GM12878 (cell line): ENCODE measurements around the gene TMEM53. TPM values are rescaled to one million over a fixed set of nuclear protein-coding genes. Genes with fewer than 3 reads are reported as not detected.
A peak's percentile ranks its signal among the peaks of the same experiment; 100 is the strongest.

Source experiments
- ATAC-seq: fragments of 200-7000 bp; cut with Tn5 transposase; 3 replicates; pipeline ENCODE4 v1.9.1; 2020; ENCODE audit warnings: mild to moderate bottlenecking, moderate library complexity
- BruUV-seq: library from RNA; stranded (reverse); fragments of 400-500 nt; replicated peaks from 2 replicates; lab custom pipeline; 2021; lab: Mats Ljungman, UMichigan
- CTCF ChIA-PET: fragments of 300-600 bp; sonication (Branson Sonifier 250); formaldehyde crosslinking; extraction: SDS; loops from one replicate; lab custom pipeline; 2021; ENCODE audit warnings: inconsistent platforms; lab: Yijun Ruan, JAX
- POLR2A ChIA-PET: fragments of 350-600 bp; formaldehyde crosslinking; extraction: SDS; loops from one replicate; lab custom pipeline; 2021; ENCODE audit warnings: inconsistent platforms; lab: Charles Lee
- RAD21 ChIA-PET: fragments of 300-600 bp; sonication (Branson Sonifier 250); formaldehyde crosslinking; loops from one replicate; lab custom pipeline; 2023; ENCODE audit warnings: antibody characterized with exemption; ENCODE audit not compliant: unreplicated experiment; lab: Charles Lee
- SMC1A ChIA-PET: fragments of 300-600 bp; sonication (Branson Sonifier 250); formaldehyde crosslinking; loops from one replicate; lab custom pipeline; 2023; ENCODE audit not compliant: unreplicated experiment, uncharacterized antibody; lab: Charles Lee
- DNase-seq: peaks from one replicate; pipeline ENCODE4 v3.0.0-alpha.2; 2011; ENCODE audit warnings: low read depth, low spot score
- FAIRE-seq: peaks from 3 replicates; lab custom pipeline; 2011; peaks lifted over from hg19 to GRCh38; lab: Jason Lieb, UNC
- H2AFZ ChIP-seq: 2 replicates; pipeline ENCODE4 v1.6.0; 2011; ENCODE audit warnings: low read depth, low read length, control low read depth; ENCODE audit not compliant: control insufficient read depth
- H3K27ac ChIP-seq: 2 replicates; pipeline ENCODE4 v1.5.1; 2011; ENCODE audit warnings: control low read depth; ENCODE audit not compliant: control insufficient read depth, insufficient read depth
- H3K27me3 ChIP-seq, 2 experiments: replicated peaks in 1 of 2; 2 replicates each; pipeline versions ENCODE4 v1.6.0 to v1.6.1; 2011; ENCODE audit warnings: low read length in 1 of 2; ENCODE audit not compliant: control insufficient read depth in 2 of 2, insufficient read depth in 2 of 2
- H3K36me3 ChIP-seq, 2 experiments: 2 replicates each; pipeline ENCODE4 v1.5.1; 2011; ENCODE audit warnings: low read length in 1 of 2; ENCODE audit not compliant: control insufficient read depth in 2 of 2, insufficient read depth in 2 of 2
- H3K4me1 ChIP-seq: 2 replicates; pipeline ENCODE4 v1.6.1; 2011; ENCODE audit warnings: mild to moderate bottlenecking, low read length, moderate library complexity, mixed read lengths; ENCODE audit not compliant: control insufficient read depth, insufficient read depth
- H3K4me2 ChIP-seq: 2 replicates; pipeline ENCODE4 v1.6.0; 2011; ENCODE audit warnings: control low read depth; ENCODE audit not compliant: control insufficient read depth, insufficient read depth
- H3K4me3 ChIP-seq: fragments of 200-600 bp; sonication (generic); 2 replicates; pipeline ENCODE4 v1.5.1; 2016
- H3K79me2 ChIP-seq: 2 replicates; pipeline ENCODE4 v1.6.0; 2011; ENCODE audit warnings: low read length; ENCODE audit not compliant: control insufficient read depth, insufficient read depth
- H3K9ac ChIP-seq: 2 replicates; pipeline ENCODE4 v1.8.0; 2011; ENCODE audit warnings: low read length, control low read depth, mixed read lengths; ENCODE audit not compliant: control insufficient read depth, insufficient read depth
- H3K9me3 ChIP-seq: replicated peaks from 3 replicates; pipeline ENCODE4 v1.5.1; 2011; ENCODE audit warnings: mild to moderate bottlenecking, low read length; ENCODE audit not compliant: control insufficient read depth, insufficient read depth
- H4K20me1 ChIP-seq: 2 replicates; pipeline ENCODE4 v1.6.0; 2011; ENCODE audit not compliant: control insufficient read depth, insufficient read depth
- BHLHE40 ChIP-seq, 2 experiments: fragments of 450-650 bp in 1 of 2; IDR thresholded peaks; 2 replicates each; pipeline ENCODE4 v1.6.1; 2011 to 2017; ENCODE audit warnings: low read depth in 2 of 2, borderline replicate concordance in 1 of 2, improper control_type of control experiment in 1 of 2, low read length in 1 of 2, mild to moderate bottlenecking in 1 of 2
- BMI1 ChIP-seq: fragments of 450-650 bp; IDR thresholded peaks from 2 replicates; pipeline ENCODE4 v1.6.1; 2016; ENCODE audit warnings: mild to moderate bottlenecking, moderate library complexity, borderline replicate concordance
- EED ChIP-seq: sonication (generic); IDR thresholded peaks from 2 replicates; pipeline ENCODE4 v1.6.1; 2016; ENCODE audit warnings: antibody characterized with exemption, low read depth
- EZH2 ChIP-seq: IDR thresholded peaks from 2 replicates; pipeline ENCODE4 v1.6.1; 2012; ENCODE audit warnings: low read depth, mild to moderate bottlenecking, control low read depth, inconsistent platforms, low read length, borderline replicate concordance; ENCODE audit not compliant: control insufficient read depth
- IRF4 ChIP-seq: IDR thresholded peaks from 2 replicates; pipeline ENCODE4 v1.6.1; 2011; ENCODE audit warnings: low read depth, low read length
- NFXL1 ChIP-seq: fragments of 450-650 bp; IDR thresholded peaks from 2 replicates; pipeline ENCODE4 v1.6.1; 2017; ENCODE audit warnings: antibody characterized with exemption, mild to moderate bottlenecking, borderline replicate concordance
- WGBS: methylation state at CpG from one replicate; pipeline ENCODE4 v1.1.6; 2016; ENCODE audit warnings: low lambda C conversion rate; ENCODE audit not compliant: insufficient replicate concordance, insufficient coverage; ENCODE audit errors: missing lambda C conversion rate; 5-methylcytosine and 5-hydroxymethylcytosine counted together
- in situ Hi-C: fragments of 300-500 bp; cut with MboI; formaldehyde crosslinking; loops from 9 replicates; pipeline ENCODE4 v1.14.3; 2018; ENCODE audit warnings: mixed read lengths
- intact Hi-C: fragments of 100-400 bp; cut with micrococcal nuclease; formaldehyde crosslinking; loops from one replicate; pipeline ENCODE4 v1.14.2; 2022; ENCODE audit not compliant: unreplicated experiment
- polyA plus RNA-seq, 11 experiments: library from polyadenylated mRNA; depleted of rRNA in 4 of 11; unstranded in 6 of 11; stranded (reverse) in 5 of 11; fragments of >200 nt; fragmentation: Nextera tagmentation in 4 of 11; fragmentation: Illumina TruSeq in 1 of 11; extraction: Ambion mirVana in 4 of 11; extraction: Trizol in 1 of 11; gene quantifications; 1 replicate in 1 of 11; 2 replicates in 10 of 11; pipeline versions ENCODE4 v1.2.1 to v1.2.3, GENCODE V29; 2011 to 2016; ENCODE audit warnings: inconsistent platforms in 2 of 11, missing spikeins in 2 of 11, low read depth in 1 of 11
- total RNA-seq, 4 experiments: library from RNA; depleted of rRNA in 3 of 4; stranded (reverse); fragments of >200 nt in 3 of 4; fragmentation: Illumina TruSeq in 1 of 4; extraction: Trizol in 1 of 4; gene quantifications; 2 replicates each; pipeline versions ENCODE4 v1.2.1 to v1.2.3, GENCODE V29; 2013 to 2021
- TF ChIP-seq, protein P1 (sequence below): IDR thresholded peaks from 2 replicates; pipeline ENCODE4 v1.6.1; 2011; ENCODE audit warnings: low read depth, low read length, improper control_type of control experiment, borderline replicate concordance
- TF ChIP-seq, protein P2 (sequence below): fragments of 450-650 bp; IDR thresholded peaks from 2 replicates; pipeline ENCODE4 v1.6.1; 2017; ENCODE audit warnings: borderline replicate concordance
- TF ChIP-seq, protein P3 (sequence below): IDR thresholded peaks from 2 replicates; pipeline ENCODE4 v1.6.1; 2012; ENCODE audit warnings: low read depth, low read length, improper control_type of control experiment
- TF ChIP-seq, protein P4 (sequence below): fragments of 450-650 bp; IDR thresholded peaks from 2 replicates; pipeline ENCODE4 v1.6.1; 2017; ENCODE audit warnings: mild to moderate bottlenecking, moderate library complexity

Gene TMEM53
- total and polyA plus RNA-seq, 10 of the 15 experiments (the other 5 are each of a cell fraction or from before 2014, with no cell fraction given): 3.1 to 23.9 (median 11.1) TPM

DNA sequence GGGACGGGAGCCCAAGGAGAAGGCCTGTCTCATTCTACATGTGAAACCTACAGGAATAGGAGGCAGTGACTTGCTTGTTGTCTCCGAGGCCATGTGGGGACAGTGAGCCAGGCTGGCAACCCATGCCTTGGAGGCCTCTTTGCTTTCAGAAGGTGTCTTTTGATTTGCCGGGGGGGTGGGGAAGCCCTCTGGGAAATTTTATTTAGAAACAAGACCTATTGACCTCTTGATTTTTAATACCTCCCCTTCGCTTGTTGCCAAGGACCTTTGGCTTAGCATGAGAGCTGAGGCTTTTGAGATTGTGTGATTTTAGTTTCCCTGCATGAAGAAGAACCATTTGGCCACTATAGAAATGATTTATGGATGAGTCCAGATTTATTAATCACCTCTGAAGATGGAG is 4.3 kb upstream of the TMEM53 start:
- ChIA-PET POLR2A (no interaction called here), CTCF (interaction anchor here (2.4 kb wide), 1 partner anchor 26 kb away, joined by 6 read pairs; no protein-coding TSS in a partner anchor), RAD21 (no interaction called here), SMC1A (interaction anchor here (1.6 kb wide), 1 partner anchor 9 kb away, joined by 5 read pairs; no protein-coding TSS in a partner anchor)
- Histone ChIP-seq H3K4me3 (no peak overlapping the region), H3K27me3 (no peaks in the 10 kb centered on the region), H3K79me2 (peaks cover 5% of the 10 kb centered on the region), H4K20me1 (no peaks in the 10 kb centered on the region), H3K9me3 (no peaks in the 10 kb centered on the region), H3K27ac (no peak overlapping the region), H3K4me1 (peaks cover 42% of the 10 kb centered on the region), H3K36me3 (no peaks in the 10 kb centered on the region), H3K4me2 (peak overlapping the region; percentile 41; the same call in 1 of the 2 replicates), H2AFZ (no peak overlapping the region), H3K9ac (no peak overlapping the region)
- TF ChIP-seq BHLHE40 (IDR thresholded peaks at IDR 0.05; ENCODE audit: borderline replicate concordance in 1 of 2, low read depth in 2 of 2, low read length in 1 of 2): no peak
- TF ChIP-seq, protein P1, sequence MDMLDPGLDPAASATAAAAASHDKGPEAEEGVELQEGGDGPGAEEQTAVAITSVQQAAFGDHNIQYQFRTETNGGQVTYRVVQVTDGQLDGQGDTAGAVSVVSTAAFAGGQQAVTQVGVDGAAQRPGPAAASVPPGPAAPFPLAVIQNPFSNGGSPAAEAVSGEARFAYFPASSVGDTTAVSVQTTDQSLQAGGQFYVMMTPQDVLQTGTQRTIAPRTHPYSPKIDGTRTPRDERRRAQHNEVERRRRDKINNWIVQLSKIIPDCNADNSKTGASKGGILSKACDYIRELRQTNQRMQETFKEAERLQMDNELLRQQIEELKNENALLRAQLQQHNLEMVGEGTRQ: no peak
- no peak for TF ChIP-seq NFXL1
- BruUV-seq: no TSS peak
- DNase-seq (no peak), FAIRE-seq (no peak), ATAC-seq (no peak)
- 86% methylated on average over 4 of the region's 4 CpGs for WGBS
- in situ Hi-C loops (no loop called here), intact Hi-C loops (no loop called here)

DNA sequence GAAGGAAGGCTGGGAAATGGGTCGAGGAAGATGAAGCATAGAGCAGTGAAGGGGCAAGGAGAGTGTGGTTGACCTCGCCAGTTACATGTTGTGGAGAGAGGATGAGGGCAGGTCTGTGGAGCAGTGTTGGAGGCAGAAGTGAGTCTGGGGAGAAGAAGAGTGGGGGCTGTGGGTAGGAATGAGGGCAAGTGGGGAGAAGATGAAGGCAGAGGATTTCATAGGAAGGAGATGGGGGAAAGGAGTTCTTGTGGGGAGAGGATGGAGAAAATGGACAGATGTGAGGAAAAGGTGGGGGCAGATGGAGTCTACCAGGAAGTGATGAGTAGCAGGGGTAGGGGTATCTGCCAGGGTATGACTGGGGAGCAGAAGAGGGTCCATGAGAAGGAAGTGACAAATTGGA is 3.8 kb upstream of the TMEM53 start:
- intact Hi-C loops: no loop called here
- no peaks in the 10 kb centered on the region for H3K9me3 ChIP-seq
- ATAC-seq (no peak), FAIRE-seq (no peak), DNase-seq (no peak)
- H2AFZ ChIP-seq: no peak overlapping the region
- H3K9ac ChIP-seq: no peak overlapping the region
- ChIA-PET POLR2A (no interaction called here), CTCF (interaction anchor here (0.6 to 3.6 kb wide), 3 partner anchors 16 to 356 kb away, joined by 3 to 18 read pairs (median 16); no protein-coding TSS in a partner anchor), SMC1A (interaction anchor here (1.6 to 6.7 kb wide), 2 partner anchors 9 to 16 kb away, joined by 5 to 76 read pairs; no protein-coding TSS in a partner anchor), RAD21 (interaction anchor here (0.9 kb wide), 1 partner anchor 27 kb away, joined by 3 read pairs; no protein-coding TSS in a partner anchor)
- H3K4me2 ChIP-seq: peak overlapping the region; percentile 41; the same call in 1 of the 2 replicates
- H3K27me3 ChIP-seq: no peaks in the 10 kb centered on the region
- peaks cover 5% of the 10 kb centered on the region for H3K79me2 ChIP-seq
- in situ Hi-C loops: no loop called here
- no peaks in the 10 kb centered on the region for H3K36me3 ChIP-seq
- no peak overlapping the region for H3K27ac ChIP-seq
- BruUV-seq: no TSS peak
- no peak overlapping the region for H3K4me3 ChIP-seq
- WGBS: 29% methylated on average over 2 of the region's 2 CpGs
- H3K4me1 ChIP-seq: peaks cover 42% of the 10 kb centered on the region
- no peaks in the 10 kb centered on the region for H4K20me1 ChIP-seq
- no peak for TF ChIP-seq BMI1
- TF ChIP-seq EED: no peak
- TF ChIP-seq IRF4: no peak
- TF ChIP-seq, protein P2, sequence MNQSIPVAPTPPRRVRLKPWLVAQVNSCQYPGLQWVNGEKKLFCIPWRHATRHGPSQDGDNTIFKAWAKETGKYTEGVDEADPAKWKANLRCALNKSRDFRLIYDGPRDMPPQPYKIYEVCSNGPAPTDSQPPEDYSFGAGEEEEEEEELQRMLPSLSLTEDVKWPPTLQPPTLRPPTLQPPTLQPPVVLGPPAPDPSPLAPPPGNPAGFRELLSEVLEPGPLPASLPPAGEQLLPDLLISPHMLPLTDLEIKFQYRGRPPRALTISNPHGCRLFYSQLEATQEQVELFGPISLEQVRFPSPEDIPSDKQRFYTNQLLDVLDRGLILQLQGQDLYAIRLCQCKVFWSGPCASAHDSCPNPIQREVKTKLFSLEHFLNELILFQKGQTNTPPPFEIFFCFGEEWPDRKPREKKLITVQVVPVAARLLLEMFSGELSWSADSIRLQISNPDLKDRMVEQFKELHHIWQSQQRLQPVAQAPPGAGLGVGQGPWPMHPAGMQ: no peak
- TF ChIP-seq, protein P3, sequence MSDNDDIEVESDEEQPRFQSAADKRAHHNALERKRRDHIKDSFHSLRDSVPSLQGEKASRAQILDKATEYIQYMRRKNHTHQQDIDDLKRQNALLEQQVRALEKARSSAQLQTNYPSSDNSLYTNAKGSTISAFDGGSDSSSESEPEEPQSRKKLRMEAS: no peak
- TF ChIP-seq, protein P4, sequence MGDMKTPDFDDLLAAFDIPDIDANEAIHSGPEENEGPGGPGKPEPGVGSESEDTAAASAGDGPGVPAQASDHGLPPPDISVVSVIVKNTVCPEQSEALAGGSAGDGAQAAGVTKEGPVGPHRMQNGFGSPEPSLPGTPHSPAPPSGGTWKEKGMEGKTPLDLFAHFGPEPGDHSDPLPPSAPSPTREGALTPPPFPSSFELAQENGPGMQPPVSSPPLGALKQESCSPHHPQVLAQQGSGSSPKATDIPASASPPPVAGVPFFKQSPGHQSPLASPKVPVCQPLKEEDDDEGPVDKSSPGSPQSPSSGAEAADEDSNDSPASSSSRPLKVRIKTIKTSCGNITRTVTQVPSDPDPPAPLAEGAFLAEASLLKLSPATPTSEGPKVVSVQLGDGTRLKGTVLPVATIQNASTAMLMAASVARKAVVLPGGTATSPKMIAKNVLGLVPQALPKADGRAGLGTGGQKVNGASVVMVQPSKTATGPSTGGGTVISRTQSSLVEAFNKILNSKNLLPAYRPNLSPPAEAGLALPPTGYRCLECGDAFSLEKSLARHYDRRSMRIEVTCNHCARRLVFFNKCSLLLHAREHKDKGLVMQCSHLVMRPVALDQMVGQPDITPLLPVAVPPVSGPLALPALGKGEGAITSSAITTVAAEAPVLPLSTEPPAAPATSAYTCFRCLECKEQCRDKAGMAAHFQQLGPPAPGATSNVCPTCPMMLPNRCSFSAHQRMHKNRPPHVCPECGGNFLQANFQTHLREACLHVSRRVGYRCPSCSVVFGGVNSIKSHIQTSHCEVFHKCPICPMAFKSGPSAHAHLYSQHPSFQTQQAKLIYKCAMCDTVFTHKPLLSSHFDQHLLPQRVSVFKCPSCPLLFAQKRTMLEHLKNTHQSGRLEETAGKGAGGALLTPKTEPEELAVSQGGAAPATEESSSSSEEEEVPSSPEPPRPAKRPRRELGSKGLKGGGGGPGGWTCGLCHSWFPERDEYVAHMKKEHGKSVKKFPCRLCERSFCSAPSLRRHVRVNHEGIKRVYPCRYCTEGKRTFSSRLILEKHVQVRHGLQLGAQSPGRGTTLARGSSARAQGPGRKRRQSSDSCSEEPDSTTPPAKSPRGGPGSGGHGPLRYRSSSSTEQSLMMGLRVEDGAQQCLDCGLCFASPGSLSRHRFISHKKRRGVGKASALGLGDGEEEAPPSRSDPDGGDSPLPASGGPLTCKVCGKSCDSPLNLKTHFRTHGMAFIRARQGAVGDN: no peak
- no peak for TF ChIP-seq EZH2
